ENCODE results near the gene MT1E. TPM values are rescaled to one million over a fixed set of nuclear protein-coding genes. Genes with fewer than 3 reads are reported as not detected.

The MT1E gene
- total RNA-seq, 2 experiments from 2014 or later, result 100 to 154 TPM

DNA sequence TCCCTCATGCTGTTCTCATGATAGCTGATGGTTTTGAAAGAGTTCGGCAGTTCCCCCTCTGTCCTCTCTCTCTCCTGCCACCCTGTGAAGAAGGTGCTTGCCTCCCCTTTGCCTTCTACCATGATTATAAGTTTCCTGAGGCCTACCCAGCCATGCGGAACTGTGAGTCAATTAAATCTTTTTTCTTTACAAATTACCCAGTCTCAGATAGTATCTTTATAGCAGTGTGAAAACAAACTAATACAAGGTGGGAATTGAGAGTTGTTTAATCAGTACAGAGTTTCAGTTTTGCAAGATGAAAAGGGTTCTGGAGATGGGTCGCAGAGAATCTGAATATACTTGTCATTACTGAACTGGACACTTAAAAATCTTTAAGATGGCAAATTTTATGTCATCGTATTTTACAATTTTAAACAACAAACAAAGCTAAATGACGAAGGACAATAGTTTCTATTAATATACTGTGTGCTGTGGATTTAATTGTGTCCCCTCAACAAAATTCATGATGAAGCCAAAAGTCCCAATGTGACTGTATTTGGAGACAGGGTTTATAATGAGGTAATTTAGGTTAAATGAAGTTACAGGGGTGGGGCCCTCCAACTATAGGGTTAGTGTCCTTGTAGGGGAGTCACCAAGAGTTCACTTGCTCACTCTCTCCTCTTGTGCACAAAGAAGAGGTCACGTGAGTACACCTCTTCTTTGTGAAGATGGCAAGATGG is 31.8 kb upstream of the MT1E start:
- Mint-ChIP-seq H3K4me3 (no peak overlapping the region), H3K27me3 (peaks cover 44% of the 10 kb centered on the region), H3K9me3 (no peaks in the 10 kb centered on the region), H3K36me3 (ENCODE audit: low read depth) (no peaks in the 10 kb centered on the region), H3K4me1 (peaks cover 21% of the 10 kb centered on the region), H3K27ac (no peak overlapping the region)
- ChIA-PET CTCF (interaction anchor here (1.0 kb wide), 1 partner anchor 108 kb away, joined by 3 read pairs; no protein-coding TSS in a partner anchor), POLR2A (no interaction called here)
- DNase-seq, result no peak

DNA sequence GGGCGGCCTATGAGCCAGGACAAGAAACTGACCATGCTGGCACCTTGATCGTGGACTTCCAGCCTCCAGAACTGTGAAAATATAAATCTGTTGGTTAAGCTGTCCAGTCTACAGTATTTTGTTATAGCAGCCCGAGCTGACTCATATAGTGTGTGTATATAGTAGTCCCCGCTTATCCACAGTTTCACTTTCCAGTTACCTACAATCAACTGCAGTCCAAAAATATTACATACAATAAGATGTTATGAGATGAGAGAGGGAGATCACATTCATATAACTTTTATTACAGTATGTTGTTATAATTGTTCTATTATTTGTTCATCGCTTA is 31.3 kb upstream of the MT1E start:
- POLR2A ChIA-PET, result no interaction called here
- Mint-ChIP-seq H3K27me3 (peaks cover 41% of the 10 kb centered on the region), H3K27ac (no peak overlapping the region), H3K4me3 (no peak overlapping the region), H3K4me1 (peaks cover 18% of the 10 kb centered on the region), H3K9me3 (no peaks in the 10 kb centered on the region), H3K36me3 (ENCODE audit: low read depth) (no peaks in the 10 kb centered on the region)
- CTCF ChIA-PET, result interaction anchor here (1.0 kb wide), 1 partner anchor 108 kb away, joined by 3 read pairs; no protein-coding TSS in a partner anchor
- no peak for DNase-seq

DNA sequence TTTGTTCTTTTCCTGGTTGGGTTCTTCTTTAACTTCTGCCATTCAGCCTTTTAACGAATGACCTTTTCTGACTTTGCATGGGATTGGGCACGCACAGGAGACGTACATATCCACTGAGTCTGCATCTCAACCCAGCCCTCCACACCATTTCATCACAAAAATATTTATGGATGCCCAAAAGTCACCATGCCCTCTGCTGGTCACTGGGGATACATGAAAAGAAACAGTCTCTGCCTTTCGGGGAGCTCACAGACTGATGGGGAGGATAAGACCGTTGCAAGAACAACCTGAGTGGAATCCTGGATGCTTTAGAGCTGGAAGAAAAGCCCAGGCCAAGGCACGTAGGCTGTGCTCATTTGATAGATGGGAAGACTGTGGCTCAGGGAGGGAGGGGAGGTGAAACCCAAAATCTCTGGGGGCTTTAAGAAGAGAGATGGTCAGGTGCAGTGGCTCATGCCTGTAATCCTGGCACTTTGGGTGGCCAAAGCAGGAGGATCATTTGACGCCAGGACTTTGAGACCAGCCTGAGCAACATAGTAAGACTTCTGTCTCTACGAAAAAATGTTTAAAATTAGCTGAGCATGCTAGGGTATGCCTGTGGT is 25.1 kb upstream of the MT1E start:
- H3K4me1 Mint-ChIP-seq, result peaks cover 19% of the 10 kb centered on the region
- ChIA-PET CTCF (interaction anchor here (0.6 to 1.7 kb wide), 9 partner anchors 9 to 106 kb away, joined by 3 to 7 read pairs (median 4); partner anchors contain the start of gene MT1E), POLR2A (no interaction called here)
- H3K27ac Mint-ChIP-seq, result no peak overlapping the region
- no peaks in the 10 kb centered on the region for H3K36me3 Mint-ChIP-seq (ENCODE audit: low read depth)
- H3K4me3 Mint-ChIP-seq, result no peak overlapping the region
- no peaks in the 10 kb centered on the region for H3K9me3 Mint-ChIP-seq
- DNase-seq, result peak; percentile 50
- H3K27me3 Mint-ChIP-seq, result peaks cover 35% of the 10 kb centered on the region

DNA sequence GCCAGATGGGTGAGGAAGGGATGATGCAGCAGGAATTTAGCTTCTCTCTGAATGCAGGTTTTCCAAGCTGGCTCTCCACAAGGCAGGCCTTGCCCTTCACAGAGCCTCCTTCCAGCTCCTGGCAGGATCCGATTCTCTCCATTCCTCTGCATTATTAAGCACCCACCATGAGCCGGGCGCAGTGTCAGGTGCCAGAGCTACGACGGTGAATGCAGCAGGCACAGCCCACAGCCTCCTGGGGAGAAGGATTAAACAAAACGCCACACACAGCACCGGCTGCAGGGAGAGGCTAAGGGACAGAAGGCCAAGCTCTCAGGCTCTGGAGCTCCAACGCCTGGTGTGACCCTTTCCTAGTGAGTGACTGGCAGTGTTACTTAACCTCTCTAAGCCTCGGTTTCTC is 24.3 kb upstream of the MT1E start:
- Mint-ChIP-seq H3K27me3 (peaks cover 29% of the 10 kb centered on the region), H3K27ac (no peak overlapping the region), H3K4me1 (peaks cover 19% of the 10 kb centered on the region), H3K4me3 (no peak overlapping the region), H3K9me3 (no peaks in the 10 kb centered on the region), H3K36me3 (ENCODE audit: low read depth) (no peaks in the 10 kb centered on the region)
- DNase-seq, result no peak
- POLR2A ChIA-PET, result no interaction called here
- CTCF ChIA-PET, result interaction anchor here (1.0 to 1.9 kb wide), 6 partner anchors 10 to 25 kb away, joined by 3 to 7 read pairs (median 4); no protein-coding TSS in a partner anchor

DNA sequence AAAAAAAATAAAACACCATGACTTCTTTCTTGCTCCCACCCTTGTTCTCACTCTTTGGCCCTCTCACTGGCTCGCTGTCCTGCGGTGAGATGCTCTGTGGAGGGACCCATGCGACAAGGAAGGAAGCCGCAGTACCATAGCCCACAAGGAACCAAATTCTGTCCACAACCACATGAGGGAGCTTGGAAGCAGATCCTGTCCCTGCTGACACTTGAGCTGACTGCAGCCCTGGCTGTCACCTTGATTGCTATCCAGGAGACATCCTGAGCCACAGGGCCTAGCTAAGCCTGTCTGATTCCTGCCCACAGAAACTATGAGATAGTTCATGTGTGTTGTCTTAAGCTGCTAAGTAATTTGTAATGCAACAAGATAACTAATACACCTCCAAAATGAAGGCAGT is 22.0 kb upstream of the MT1E start:
- Mint-ChIP-seq H3K4me3 (no peak overlapping the region), H3K27me3 (peaks cover 14% of the 10 kb centered on the region), H3K27ac (no peak overlapping the region), H3K36me3 (ENCODE audit: low read depth) (no peaks in the 10 kb centered on the region), H3K9me3 (no peaks in the 10 kb centered on the region), H3K4me1 (peaks cover 29% of the 10 kb centered on the region)
- CTCF ChIA-PET, result interaction anchor here (0.7 to 3.1 kb wide), 4 partner anchors 39 to 98 kb away, joined by 3 to 12 read pairs (median 4); no protein-coding TSS in a partner anchor
- peak; percentile 38 for DNase-seq
- POLR2A ChIA-PET, result interaction anchor here (0.6 kb wide), 1 partner anchor 309 kb away, joined by 3 read pairs; no protein-coding TSS in a partner anchor

DNA sequence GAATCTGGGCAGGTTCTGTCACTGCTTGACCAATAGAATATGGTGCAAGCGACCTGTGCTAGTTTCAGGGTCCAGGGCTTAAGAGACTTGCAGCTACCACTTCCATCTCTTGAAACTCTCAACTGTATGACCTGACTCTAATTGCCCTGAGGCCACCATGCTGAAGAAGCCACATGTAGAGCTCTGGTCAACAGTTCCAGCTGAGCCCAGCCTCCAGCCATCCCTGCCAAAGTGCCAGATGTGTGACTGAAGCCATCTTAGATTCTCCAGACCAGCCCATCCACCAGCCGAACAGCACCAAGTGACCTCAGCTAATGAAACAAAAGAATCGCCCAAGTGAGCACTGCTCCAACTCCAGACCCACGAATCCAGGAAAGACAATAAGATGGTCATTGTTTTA is 20.6 kb upstream of the MT1E start:
- CTCF ChIA-PET, result interaction anchor here (0.6 to 3.1 kb wide), 8 partner anchors 9 to 403 kb away, joined by 3 to 12 read pairs (median 4); no protein-coding TSS in a partner anchor
- DNase-seq, result no peak
- Mint-ChIP-seq H3K36me3 (ENCODE audit: low read depth) (peaks cover 3% of the 10 kb centered on the region), H3K4me1 (peaks cover 33% of the 10 kb centered on the region), H3K27me3 (peaks cover 14% of the 10 kb centered on the region), H3K27ac (no peak overlapping the region), H3K9me3 (no peaks in the 10 kb centered on the region), H3K4me3 (no peak overlapping the region)
- POLR2A ChIA-PET, result no interaction called here

DNA sequence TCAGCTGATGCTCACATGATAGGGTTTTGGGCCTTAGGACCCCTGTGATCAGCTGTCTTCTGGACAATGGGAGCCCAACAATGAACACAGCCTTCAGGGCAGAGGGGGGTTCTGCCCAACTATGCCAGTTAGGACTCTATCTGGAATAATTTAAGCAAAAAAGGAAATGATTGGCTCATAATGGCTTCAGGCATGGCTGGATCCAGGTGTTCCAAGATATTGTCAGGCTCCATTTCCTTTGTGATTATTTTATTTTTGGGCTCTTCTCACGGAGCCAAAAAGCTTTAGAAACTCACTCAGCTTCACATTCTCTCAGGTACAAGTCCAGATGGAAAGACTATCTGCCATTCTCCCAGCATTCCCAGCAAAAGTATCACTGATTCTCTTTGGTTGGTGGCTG is 20.1 kb upstream of the MT1E start:
- no peak overlapping the region for H3K27ac Mint-ChIP-seq
- peaks cover 35% of the 10 kb centered on the region for H3K4me1 Mint-ChIP-seq
- no peaks in the 10 kb centered on the region for H3K9me3 Mint-ChIP-seq
- peaks cover 3% of the 10 kb centered on the region for H3K36me3 Mint-ChIP-seq (ENCODE audit: low read depth)
- ChIA-PET CTCF (interaction anchor here (0.6 to 3.1 kb wide), 8 partner anchors 8 to 402 kb away, joined by 3 to 12 read pairs (median 4); no protein-coding TSS in a partner anchor), POLR2A (no interaction called here)
- no peak overlapping the region for H3K4me3 Mint-ChIP-seq
- DNase-seq, result no peak
- H3K27me3 Mint-ChIP-seq, result peaks cover 9% of the 10 kb centered on the region

DNA sequence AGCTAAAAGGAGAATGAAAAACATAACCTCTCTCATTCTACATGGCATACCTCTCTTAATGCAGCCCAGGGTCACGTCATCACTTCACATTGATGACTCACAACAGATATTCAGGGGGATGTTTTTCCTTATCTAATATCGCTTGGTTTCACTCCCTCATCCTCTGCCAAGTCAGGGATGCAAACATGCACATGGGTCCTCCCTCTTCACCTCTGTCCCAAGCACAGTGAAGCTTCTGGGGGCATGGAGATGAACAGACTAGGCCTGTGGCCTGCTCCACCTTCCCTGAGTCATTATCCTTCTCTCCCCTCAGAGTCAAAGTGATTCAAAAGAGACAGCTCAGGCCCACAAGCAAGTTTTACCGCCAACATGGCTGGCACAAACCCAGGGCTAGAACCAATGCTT is 19.5 kb upstream of the MT1E start:
- H3K27me3 Mint-ChIP-seq, result peaks cover 7% of the 10 kb centered on the region
- ChIA-PET CTCF (interaction anchor here (1.2 to 3.1 kb wide), 5 partner anchors 14 to 110 kb away, joined by 3 to 12 read pairs (median 4); no protein-coding TSS in a partner anchor), POLR2A (no interaction called here)
- H3K4me1 Mint-ChIP-seq, result peaks cover 39% of the 10 kb centered on the region
- peaks cover 3% of the 10 kb centered on the region for H3K36me3 Mint-ChIP-seq (ENCODE audit: low read depth)
- H3K27ac Mint-ChIP-seq, result no peak overlapping the region
- DNase-seq, result no peak
- H3K4me3 Mint-ChIP-seq, result no peak overlapping the region
- no peaks in the 10 kb centered on the region for H3K9me3 Mint-ChIP-seq

DNA sequence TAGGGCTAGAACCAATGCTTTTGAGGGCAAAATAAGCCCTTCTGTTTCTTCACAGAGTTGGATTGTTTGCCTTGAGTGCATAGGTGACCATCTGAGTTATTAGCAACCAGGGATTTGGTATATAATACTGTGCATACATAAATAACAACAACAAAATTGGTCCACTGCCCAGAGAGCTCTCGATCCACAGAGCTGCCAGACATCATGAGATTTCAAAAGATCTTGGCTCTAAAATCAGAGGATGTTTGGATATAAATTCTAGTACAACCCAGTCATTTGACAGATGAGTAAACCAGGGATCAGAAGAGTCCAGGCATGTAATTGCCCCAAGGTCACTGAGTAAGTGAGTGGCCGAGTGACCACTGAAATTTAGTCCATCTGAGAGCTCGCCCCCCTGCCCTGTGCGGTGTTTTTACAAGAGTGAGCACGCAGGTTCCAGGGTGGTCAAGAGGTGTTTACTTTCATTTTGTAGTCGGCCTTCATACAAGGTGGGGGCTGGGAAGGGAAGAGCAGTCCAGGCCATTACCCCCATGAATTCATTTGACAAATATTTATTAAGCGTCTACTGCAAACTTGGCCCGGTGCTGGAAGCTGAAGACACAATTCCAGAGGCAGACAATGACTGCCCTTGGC is 19.0 kb upstream of the MT1E start:
- POLR2A ChIA-PET, result no interaction called here
- Mint-ChIP-seq H3K36me3 (ENCODE audit: low read depth) (peaks cover 3% of the 10 kb centered on the region), H3K4me1 (peaks cover 44% of the 10 kb centered on the region), H3K9me3 (no peaks in the 10 kb centered on the region), H3K4me3 (no peak overlapping the region), H3K27me3 (peaks cover 6% of the 10 kb centered on the region), H3K27ac (peak overlapping the region; percentile 91)
- CTCF ChIA-PET, result interaction anchor here (1.2 to 2.1 kb wide), 4 partner anchors 15 to 43 kb away, joined by 3 to 7 read pairs (median 4); no protein-coding TSS in a partner anchor
- DNase-seq, result no peak

DNA sequence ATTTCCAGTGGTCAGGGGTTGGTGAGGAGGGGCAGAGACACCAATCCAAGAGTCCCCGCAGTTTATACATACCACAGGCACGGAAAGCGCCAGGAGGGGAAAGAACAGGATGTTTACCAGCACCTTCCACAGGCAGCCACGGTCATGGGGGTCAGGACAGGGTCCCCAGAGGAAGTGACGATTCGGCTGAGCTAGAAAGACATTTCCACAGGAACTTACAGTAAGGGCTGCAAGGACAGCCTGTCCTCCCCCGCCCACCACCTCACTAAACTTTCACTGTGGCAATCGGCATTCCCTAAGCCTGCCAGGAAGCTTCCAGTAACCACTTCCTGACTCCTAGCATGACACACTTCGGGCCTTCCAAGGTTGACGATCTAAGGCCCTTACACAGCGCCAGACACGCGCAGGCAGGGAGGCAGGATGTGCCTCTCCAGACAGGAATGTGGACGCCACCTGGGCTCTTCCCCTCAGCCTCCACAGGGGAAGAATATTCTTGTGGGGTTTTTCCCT is 18.4 kb upstream of the MT1E start:
- H3K4me1 Mint-ChIP-seq, result peaks cover 47% of the 10 kb centered on the region
- H3K4me3 Mint-ChIP-seq, result peak overlapping the region; percentile 12
- no peaks in the 10 kb centered on the region for H3K9me3 Mint-ChIP-seq
- peaks cover 1% of the 10 kb centered on the region for H3K27me3 Mint-ChIP-seq
- peak; percentile 38 for DNase-seq
- ChIA-PET POLR2A (no interaction called here), CTCF (interaction anchor here (1.2 to 2.1 kb wide), 5 partner anchors 15 to 44 kb away, joined by 3 to 7 read pairs (median 4); no protein-coding TSS in a partner anchor)
- peaks cover 3% of the 10 kb centered on the region for H3K36me3 Mint-ChIP-seq (ENCODE audit: low read depth)
- peak overlapping the region; percentile 91 for H3K27ac Mint-ChIP-seq

DNA sequence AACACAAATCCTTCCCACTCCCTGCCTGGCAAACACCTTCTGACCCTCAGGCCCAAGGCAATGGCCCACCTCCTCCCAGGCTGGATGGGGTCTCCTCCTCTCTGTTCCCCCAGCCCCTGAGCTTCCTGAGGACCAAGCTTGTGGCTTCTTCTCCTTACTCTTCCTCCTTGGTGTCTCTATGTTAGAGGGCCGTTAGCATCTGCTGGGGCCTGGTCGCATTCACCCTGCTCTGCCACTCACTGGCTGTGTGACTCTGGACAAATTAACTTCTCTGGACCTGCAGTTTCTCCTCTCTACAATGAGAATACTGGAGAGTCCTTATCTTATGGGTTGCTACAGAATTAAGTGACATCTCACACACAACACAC is 17.9 kb upstream of the MT1E start:
- no peak for DNase-seq
- peaks cover 49% of the 10 kb centered on the region for H3K4me1 Mint-ChIP-seq
- CTCF ChIA-PET, result interaction anchor here (1.2 to 1.7 kb wide), 3 partner anchors 16 to 37 kb away, joined by 3 to 6 read pairs (median 4); no protein-coding TSS in a partner anchor

DNA sequence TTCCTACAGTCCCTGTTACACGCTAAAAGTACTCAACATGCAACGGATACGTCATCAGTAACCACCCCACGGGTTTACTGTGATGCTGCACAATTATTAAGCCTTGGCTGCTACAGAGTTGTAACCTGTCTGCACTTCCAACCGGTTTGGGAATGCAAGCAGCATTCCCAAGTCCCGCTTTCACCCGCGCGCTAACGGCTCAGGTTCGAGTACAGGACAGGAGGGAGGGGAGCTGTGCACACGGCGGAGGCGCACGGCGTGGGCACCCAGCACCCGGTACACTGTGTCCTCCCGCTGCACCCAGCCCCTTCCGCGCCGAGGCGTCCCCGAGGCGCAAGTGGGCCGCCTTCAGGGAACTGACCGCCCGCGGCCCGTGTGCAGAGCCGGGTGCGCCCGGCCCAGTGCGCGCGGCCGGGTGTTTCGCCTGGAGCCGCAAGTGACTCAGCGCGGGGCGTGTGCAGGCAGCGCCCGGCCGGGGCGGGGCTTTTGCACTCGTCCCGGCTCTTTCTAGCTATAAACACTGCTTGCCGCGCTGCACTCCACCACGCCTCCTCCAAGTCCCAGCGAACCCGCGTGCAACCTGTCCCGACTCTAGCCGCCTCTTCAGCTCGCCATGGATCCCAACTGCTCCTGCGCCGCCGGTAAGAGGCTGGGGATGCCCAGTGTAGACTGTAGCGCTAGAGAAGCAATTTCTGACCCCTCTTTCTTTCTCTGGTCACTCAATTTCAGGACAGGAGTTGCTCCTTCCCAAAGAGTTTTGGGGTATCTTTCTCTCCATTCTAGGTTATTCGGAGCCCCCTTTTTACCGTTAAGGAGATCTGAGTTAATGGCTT is 17.3 kb upstream of the MT1E start, which contains the start of gene MT2A:
Gene MT2A, plus strand, starts transcription at position 542 of the 833 bp plus-strand sequence. Its CDS starts 72 bp downstream, at position 614.
- Mint-ChIP-seq H3K27me3 (no peaks in the 10 kb centered on the region), H3K4me1 (peaks cover 49% of the 10 kb centered on the region), H3K4me3 (peak within 1 kb of the TSS; percentile 92), H3K27ac (peak within 1 kb of the TSS; percentile 96), H3K9me3 (no peaks in the 10 kb centered on the region), H3K36me3 (ENCODE audit: low read depth) (peaks cover 3% of the 10 kb centered on the region)
- ChIA-PET CTCF (interaction anchor here (0.7 to 1.7 kb wide), 6 partner anchors 10 to 93 kb away, joined by 3 to 6 read pairs (median 3); no protein-coding TSS in a partner anchor), POLR2A (interaction anchor here (1.0 kb wide), 1 partner anchor 18 kb away, joined by 3 read pairs; the partner anchor contains the start of gene MT1E)
- peak; percentile 93 for DNase-seq

More for the DNA sequence above, 17.9 kb upstream of the MT1E start:
- peaks cover 3% of the 10 kb centered on the region for H3K36me3 Mint-ChIP-seq (ENCODE audit: low read depth)
- peak overlapping the region; percentile 91 for H3K27ac Mint-ChIP-seq
- H3K9me3 Mint-ChIP-seq, result no peaks in the 10 kb centered on the region
- H3K4me3 Mint-ChIP-seq, result peak overlapping the region; percentile 92
- no peaks in the 10 kb centered on the region for H3K27me3 Mint-ChIP-seq
- POLR2A ChIA-PET, result no interaction called here
